Measurements from ENCODE around the gene RNF40. TPM values are rescaled to one million over a fixed set of nuclear protein-coding genes. Genes with fewer than 3 reads are reported as not detected.
A peak's percentile ranks its signal among the peaks of the same experiment; 100 is the strongest.

RNF40 gene
- total RNA-seq, 1 donor from 2014 or later, result 94.6 TPM

DNA sequence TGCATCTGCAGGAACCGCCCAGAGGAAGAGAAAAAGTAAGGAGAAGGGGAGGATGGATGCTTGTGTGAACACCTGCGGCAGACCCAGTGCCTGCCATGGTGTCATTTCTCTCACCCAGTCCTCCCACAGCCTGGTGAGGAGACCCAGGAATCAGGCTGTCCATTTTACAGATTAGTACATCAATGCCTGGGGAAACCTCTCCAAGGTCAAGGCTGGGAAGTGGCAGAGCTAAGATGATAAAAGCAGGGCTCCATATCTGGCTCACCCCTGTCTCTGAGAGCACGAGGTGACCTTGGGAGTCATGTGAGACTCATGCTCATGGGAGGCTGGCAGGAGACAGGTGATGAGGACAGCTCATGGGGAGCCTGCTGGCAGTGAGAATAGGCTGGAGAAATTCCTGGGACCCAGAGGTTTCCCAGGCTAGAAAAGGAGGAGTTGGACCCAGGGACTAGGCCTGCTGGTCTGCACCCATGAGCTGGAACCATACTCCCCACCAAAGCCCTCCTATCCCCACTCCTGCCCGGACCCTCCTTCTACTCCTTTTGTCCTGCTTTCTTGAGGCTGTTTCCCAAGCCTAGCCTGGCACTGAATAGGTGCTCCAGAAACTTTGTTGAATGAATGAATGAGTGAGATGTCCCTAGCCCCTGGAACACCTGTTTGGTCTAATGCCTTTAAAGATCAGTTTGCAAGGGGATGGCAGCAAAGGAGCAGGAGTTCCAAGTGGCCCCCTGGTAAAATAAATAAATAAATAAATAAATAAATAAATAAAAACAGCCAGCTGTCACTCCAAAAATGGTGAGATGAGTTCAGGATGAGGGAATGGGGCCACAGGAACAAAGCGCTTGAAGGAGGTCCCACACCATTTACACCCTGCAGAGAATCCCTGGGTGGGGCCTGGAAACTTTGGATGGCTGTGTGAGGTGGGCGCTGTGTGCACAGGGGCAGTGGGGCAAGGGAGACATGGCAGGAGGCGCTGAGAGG is 23.3 kb downstream of the RNF40 start:
- Histone ChIP-seq H3K27me3 (ENCODE audit: insufficient read depth, low read length) (no peaks in the 10 kb centered on the region), H2AFZ (ENCODE audit: low read depth, low read length) (no peak overlapping the region), H3K9me3 (ENCODE audit: insufficient read depth, low read depth, low read length) (no peaks in the 10 kb centered on the region), H3K36me3 (ENCODE audit: insufficient read depth, low read length) (peaks cover 3% of the 10 kb centered on the region), H3K27ac (ENCODE audit: low read depth, low read length) (peak overlapping the region; percentile 52), H3K4me2 (ENCODE audit: low read length) (peak overlapping the region; percentile 99), H3K4me3 (ENCODE audit: insufficient read depth, low read depth, low read length) (peak overlapping the region; percentile 87), H4K20me1 (ENCODE audit: insufficient read depth, low read length) (peaks cover 31% of the 10 kb centered on the region), H3K4me1 (ENCODE audit: insufficient read depth, low read length) (peaks cover 12% of the 10 kb centered on the region), H3K9ac (ENCODE audit: low read length) (peak overlapping the region; percentile 96), H3K79me2 (ENCODE audit: insufficient read depth, low read length) (peaks cover 49% of the 10 kb centered on the region)
- no peak overlapping the region for H3K27ac Mint-ChIP-seq (ENCODE audit: unreplicated experiment)
- FAIRE-seq (no peak), DNase-seq (ENCODE audit: low read depth) (no peak)
- H3K36me3 Mint-ChIP-seq (ENCODE audit: low read depth, unreplicated experiment), result peaks cover 7% of the 10 kb centered on the region
- no peaks in the 10 kb centered on the region for H3K9me3 Mint-ChIP-seq (ENCODE audit: unreplicated experiment)
- H3K4me3 Mint-ChIP-seq (ENCODE audit: unreplicated experiment), result peak overlapping the region; percentile 90
- H3K4me1 Mint-ChIP-seq (ENCODE audit: low read depth, unreplicated experiment), result peaks cover 4% of the 10 kb centered on the region
- no peaks in the 10 kb centered on the region for H3K27me3 Mint-ChIP-seq (ENCODE audit: low read depth, unreplicated experiment)
- no peak for TF ChIP-seq EZH2 (IDR thresholded peaks at IDR 0.05; ENCODE audit: insufficient read depth, low read length)
- TF ChIP-seq, protein P1, sequence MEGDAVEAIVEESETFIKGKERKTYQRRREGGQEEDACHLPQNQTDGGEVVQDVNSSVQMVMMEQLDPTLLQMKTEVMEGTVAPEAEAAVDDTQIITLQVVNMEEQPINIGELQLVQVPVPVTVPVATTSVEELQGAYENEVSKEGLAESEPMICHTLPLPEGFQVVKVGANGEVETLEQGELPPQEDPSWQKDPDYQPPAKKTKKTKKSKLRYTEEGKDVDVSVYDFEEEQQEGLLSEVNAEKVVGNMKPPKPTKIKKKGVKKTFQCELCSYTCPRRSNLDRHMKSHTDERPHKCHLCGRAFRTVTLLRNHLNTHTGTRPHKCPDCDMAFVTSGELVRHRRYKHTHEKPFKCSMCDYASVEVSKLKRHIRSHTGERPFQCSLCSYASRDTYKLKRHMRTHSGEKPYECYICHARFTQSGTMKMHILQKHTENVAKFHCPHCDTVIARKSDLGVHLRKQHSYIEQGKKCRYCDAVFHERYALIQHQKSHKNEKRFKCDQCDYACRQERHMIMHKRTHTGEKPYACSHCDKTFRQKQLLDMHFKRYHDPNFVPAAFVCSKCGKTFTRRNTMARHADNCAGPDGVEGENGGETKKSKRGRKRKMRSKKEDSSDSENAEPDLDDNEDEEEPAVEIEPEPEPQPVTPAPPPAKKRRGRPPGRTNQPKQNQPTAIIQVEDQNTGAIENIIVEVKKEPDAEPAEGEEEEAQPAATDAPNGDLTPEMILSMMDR (IDR thresholded peaks at IDR 0.05; ENCODE audit: insufficient read depth, low read depth, low read length), result no peak

DNA sequence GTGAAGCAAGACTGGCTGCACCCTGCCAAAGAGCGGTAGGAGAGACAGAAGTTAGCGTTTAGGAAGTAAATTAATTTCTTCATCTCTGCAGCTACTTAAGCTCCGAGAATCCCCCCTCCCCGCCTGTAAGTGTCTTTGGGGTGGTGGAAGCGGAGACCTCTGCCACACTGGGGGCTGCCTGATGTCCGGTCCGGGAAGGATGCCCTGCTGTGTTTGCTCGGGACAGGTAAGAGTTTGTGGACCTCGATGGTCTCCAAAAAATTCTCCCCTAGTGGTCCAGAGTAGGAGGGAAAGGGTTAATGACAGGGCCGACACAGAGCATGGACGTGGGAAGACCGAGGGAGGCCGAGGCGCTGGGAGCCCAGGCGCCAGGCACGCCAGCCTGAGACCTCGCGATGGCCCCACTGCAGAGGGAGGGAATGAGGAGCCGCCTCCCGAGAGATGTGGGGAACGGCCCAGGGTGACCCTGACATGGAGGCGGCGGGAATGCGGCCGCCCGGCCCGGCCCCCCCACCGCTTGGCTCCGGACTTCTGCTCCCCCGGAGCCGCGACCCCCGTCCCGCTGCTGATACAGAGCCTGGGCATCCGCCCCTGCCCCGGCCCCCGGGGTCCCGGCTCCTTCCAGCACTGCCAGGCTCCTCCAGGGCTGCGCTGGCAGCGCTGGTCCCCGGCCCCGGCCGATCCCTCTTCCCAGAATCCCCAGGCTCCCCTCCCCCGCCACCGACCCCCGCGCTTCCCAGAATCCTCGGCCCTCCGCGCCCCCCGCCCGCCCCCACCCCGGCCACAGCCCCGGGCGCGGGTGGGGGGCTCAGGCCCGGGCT is 24.2 kb downstream of the RNF40 start:
- peak overlapping the region; percentile 99 for H3K4me2 ChIP-seq (ENCODE audit: low read length)
- peak overlapping the region; percentile 83 for H3K27ac ChIP-seq (ENCODE audit: low read depth, low read length)
- H4K20me1 ChIP-seq (ENCODE audit: insufficient read depth, low read length), result peaks cover 24% of the 10 kb centered on the region
- H3K4me1 ChIP-seq (ENCODE audit: insufficient read depth, low read length), result peaks cover 12% of the 10 kb centered on the region
- H2AFZ ChIP-seq (ENCODE audit: low read depth, low read length), result peak overlapping the region; percentile 56
- no peaks in the 10 kb centered on the region for H3K9me3 ChIP-seq (ENCODE audit: insufficient read depth, low read depth, low read length)
- peaks cover 49% of the 10 kb centered on the region for H3K79me2 ChIP-seq (ENCODE audit: insufficient read depth, low read length)
- Mint-ChIP-seq H3K4me3 (ENCODE audit: unreplicated experiment) (peak overlapping the region; percentile 90), H3K27me3 (ENCODE audit: low read depth, unreplicated experiment) (peaks cover 3% of the 10 kb centered on the region), H3K36me3 (ENCODE audit: low read depth, unreplicated experiment) (peaks cover 7% of the 10 kb centered on the region), H3K27ac (ENCODE audit: unreplicated experiment) (peak overlapping the region; percentile 78), H3K4me1 (ENCODE audit: low read depth, unreplicated experiment) (peaks cover 4% of the 10 kb centered on the region), H3K9me3 (ENCODE audit: unreplicated experiment) (no peaks in the 10 kb centered on the region)
- peaks cover 3% of the 10 kb centered on the region for H3K36me3 ChIP-seq (ENCODE audit: insufficient read depth, low read length)
- no peak for FAIRE-seq
- H3K27me3 ChIP-seq (ENCODE audit: insufficient read depth, low read length), result no peaks in the 10 kb centered on the region
- DNase-seq (ENCODE audit: low read depth), result peak; percentile 45
- TF ChIP-seq, protein P1 (IDR thresholded peaks at IDR 0.05; ENCODE audit: insufficient read depth, low read depth, low read length), result no peak
- TF ChIP-seq EZH2 (IDR thresholded peaks at IDR 0.05; ENCODE audit: insufficient read depth, low read length), result no peak
- peak overlapping the region; percentile 87 for H3K4me3 ChIP-seq (ENCODE audit: insufficient read depth, low read depth, low read length)
- H3K9ac ChIP-seq (ENCODE audit: low read length), result peak overlapping the region; percentile 96
